HG02970 (cell line): ENCODE results near the gene LRRC23.
A peak's percentile ranks its signal among the peaks of the same experiment; 100 is the strongest.

Experiments used
- ATAC-seq: cut with Tn5 transposase; IDR thresholded peaks from one replicate; pipeline ENCODE4 v1.9.1; 2021; ENCODE audit warnings: mild to moderate bottlenecking, moderate library complexity, moderate number of reproducible peaks; ENCODE audit not compliant: unreplicated experiment, low FRiP score

Gene LRRC23

DNA sequence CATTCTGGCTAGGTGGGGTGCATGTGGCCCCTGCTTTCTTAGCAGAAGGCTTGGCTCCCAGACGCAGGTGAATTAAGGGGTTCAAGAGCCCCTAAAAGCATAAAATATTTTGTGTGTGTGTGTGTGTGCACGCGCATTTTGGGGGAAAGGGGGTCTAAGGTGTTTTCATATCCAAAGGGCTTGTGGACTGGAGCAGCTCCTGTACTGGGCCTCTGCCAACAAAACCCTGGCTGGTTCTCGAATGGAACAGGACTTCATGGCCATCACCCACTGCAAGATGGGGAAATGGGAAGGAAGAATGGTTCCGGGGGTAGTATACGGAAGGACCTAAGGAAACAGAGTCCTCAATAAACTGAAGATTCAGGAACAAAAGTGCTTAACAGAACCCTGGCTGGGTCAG is 19.2 kb downstream of the LRRC23 start:
- no peak for ATAC-seq

GRCh38 chr12:6925239-6925539 is 20.6 kb downstream of the LRRC23 start:
- no peak for ATAC-seq

DNA sequence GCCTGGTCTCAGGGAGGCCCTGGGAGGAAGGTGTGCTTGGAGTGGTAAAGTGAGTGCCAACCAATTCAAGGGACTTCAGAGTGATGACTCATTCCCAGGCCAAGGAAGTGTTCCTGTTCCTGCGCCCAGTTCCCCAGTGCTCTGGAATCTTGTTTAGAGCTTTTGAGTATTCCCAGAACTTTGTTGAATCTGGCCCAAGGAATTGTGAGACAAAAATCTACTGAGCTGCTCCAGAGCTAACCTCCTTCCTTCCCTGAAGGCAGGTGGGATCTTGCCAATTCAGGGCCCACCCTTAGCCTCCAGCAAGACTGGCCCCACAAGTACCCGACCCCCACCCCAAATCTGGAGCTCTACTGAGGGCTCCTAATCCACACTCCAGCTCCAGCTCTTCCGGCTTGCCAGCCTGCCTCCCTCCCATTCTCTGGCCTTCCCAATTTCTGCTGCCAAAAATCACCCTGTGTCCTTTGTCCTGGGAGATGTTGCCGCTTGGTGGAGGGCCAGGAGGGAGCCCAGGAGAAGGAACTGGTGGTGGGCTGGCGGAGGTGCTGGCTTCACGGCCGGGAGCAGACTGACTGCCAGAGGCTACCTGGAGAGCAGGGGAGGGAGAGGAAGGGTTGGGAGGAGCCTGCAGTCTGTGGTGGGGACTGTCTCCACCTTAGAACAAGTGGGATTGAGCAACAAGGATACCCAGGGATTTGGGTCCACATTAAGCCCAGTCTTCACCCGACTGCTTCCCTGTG is 21.1 kb downstream of the LRRC23 start:
- ATAC-seq: no peak

DNA sequence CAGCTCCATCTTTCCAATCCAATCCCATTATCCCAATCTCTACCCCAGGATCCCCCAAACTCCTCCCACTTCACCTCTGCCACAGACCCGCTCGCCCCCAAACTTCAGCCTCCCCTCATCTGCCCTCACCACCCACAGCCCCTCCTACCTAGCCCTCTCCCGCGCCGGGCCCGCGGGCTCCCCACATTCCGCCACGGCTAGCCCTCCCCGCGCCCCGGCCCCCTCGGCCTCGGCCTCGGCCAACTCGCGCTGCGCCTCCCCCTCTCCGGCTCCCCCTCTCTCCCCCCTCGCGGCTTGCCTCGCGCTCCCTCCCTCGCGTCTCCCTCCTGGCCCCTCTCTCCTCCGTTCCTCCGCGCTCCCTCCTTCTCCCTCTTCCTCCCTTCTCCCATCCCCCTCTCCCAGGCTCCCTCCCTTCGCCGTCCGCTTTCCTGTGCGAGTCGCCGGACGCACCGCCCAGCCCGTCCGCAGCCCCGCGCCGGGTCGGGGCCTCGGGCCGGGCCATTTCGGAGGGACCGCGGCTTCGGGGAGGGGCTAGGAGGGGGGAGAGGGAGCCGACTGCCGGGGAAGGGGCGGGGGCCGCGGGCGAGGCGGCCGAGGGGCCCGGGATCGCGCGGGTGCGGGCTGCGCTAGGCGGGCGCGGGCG is 22.9 kb downstream of the LRRC23 start, which contains the start of gene ATN1:
Gene ATN1, plus strand, starts transcription at position 581 of the 643 bp plus-strand sequence. CDS start 6,043 bp downstream, outside the sequence.
- no peak for ATAC-seq

GRCh38 chr12:6928022-6928702 is 23.5 kb downstream of the LRRC23 start:
- ATAC-seq: no peak

DNA sequence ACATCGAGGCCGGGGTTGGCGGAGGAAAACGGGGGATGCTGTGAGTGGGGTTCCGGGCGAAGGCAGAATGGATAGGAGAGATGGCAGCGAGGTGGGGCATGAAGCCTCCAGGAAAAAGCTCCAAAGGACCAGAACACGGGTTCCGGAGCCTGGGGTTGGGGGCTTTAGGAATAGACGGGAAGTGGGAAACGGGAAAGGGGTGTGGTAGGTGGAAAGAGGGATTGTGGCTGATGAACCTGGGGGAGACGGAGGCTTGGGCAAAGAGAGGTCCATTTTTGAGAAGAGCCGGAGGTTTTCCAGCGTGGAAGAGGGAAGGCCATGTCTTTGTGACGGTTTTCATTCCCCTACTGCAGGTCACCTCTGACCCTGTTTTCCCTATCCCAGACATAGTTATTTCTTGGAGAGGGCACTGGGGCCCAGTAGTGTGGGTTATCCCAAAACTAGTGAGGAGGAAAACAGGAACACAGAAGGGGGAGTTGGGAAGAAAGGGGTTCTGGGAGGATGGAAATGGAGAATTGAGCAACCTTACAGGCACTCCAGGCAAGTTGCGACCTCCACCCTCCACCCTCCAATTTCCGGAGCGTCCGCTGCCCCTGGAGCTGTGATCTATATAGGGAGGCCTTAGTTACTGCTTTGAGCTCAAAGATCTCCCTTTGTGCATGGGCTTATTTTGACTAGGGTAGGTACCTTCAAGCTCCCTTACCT is 24.2 kb downstream of the LRRC23 start:
- no peak for ATAC-seq

- no peak for ATAC-seq
These were observed 25.1 kb downstream of the LRRC23 start for GRCh38 chr12:6929466-6930452.

GRCh38 chr12:6932766-6933165 is 28.1 kb downstream of the LRRC23 start:
- ATAC-seq: no peak

DNA sequence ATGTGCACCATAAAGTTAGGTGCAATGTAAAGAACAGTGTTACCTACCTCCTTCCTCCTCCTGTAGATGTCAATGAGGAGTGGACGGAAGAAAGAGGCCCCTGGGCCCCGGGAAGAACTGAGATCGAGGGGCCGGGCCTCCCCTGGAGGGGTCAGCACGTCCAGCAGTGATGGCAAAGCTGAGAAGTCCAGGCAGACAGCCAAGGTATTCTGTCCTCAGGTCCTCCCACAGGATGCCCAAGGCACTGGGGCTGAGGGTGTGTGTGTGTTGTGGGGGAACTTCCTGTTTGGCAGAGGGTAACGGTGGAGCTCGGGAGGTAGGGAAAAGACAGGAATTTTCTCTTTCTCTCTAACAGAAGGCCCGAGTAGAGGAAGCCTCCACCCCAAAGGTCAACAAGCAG is 29.5 kb downstream of the LRRC23 start:
- no peak for ATAC-seq

DNA sequence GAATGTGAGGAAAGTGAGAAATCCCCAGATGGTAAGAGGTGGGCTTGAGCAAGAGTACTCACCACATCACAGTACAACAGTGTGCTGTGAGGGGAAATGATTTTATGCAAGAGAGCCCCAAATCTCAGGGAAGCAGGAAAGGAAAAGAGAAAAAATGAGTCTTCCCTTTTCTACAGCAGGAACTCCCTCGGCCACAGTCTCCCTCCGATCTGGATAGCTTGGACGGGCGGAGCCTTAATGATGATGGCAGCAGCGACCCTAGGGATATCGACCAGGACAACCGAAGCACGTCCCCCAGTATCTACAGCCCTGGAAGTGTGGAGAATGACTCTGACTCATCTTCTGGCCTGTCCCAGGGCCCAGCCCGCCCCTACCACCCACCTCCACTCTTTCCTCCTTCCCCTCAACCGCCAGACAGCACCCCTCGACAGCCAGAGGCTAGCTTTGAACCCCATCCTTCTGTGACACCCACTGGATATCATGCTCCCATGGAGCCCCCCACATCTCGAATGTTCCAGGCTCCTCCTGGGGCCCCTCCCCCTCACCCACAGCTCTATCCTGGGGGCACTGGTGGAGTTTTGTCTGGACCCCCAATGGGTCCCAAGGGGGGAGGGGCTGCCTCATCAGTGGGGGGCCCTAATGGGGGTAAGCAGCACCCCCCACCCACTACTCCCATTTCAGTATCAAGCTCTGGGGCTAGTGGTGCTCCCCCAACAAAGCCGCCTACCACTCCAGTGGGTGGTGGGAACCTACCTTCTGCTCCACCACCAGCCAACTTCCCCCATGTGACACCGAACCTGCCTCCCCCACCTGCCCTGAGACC is 31.0 kb downstream of the LRRC23 start:
- ATAC-seq: no peak

GRCh38 chr12:6936194-6936635 is 31.6 kb downstream of the LRRC23 start:
- no peak for ATAC-seq

GRCh38 chr12:6936636-6937480 is 32.2 kb downstream of the LRRC23 start:
- no peak for ATAC-seq

DNA sequence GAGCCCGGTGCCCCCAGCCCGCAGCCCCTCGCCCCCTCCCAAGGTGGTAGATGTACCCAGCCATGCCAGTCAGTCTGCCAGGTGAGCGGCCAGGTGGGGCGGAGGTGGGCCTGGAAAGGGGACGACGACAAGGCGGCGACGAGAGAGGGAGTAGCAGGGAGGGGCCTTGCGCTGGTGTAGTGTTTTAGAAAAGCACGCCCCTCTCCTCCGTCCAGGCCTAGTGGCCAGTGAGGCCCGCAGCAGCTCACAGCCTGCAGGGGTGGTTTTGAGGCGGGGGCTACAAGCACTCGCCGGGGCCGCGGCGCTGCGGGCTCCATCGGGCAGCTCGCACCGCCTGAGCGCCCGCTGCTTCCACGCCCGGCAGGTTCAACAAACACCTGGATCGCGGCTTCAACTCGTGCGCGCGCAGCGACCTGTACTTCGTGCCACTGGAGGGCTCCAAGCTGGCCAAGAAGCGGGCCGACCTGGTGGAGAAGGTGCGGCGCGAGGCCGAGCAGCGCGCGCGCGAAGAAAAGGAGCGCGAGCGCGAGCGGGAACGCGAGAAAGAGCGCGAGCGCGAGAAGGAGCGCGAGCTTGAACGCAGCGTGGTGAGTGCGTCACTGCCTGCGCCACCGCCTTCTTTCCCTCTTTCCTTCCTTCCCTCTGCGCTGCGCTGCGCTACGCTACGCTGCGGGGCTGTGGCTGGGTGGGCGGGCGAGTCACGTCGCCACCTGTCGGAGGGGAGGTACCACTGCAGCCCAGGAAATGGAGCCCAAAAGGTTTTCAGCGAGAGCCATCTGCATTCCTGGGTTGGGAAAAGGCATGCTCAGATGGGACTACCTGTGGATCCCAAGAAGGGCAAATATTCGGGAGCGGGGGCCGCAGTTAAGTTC is 33.1 kb downstream of the LRRC23 start:
- peak; percentile 83 for ATAC-seq

DNA sequence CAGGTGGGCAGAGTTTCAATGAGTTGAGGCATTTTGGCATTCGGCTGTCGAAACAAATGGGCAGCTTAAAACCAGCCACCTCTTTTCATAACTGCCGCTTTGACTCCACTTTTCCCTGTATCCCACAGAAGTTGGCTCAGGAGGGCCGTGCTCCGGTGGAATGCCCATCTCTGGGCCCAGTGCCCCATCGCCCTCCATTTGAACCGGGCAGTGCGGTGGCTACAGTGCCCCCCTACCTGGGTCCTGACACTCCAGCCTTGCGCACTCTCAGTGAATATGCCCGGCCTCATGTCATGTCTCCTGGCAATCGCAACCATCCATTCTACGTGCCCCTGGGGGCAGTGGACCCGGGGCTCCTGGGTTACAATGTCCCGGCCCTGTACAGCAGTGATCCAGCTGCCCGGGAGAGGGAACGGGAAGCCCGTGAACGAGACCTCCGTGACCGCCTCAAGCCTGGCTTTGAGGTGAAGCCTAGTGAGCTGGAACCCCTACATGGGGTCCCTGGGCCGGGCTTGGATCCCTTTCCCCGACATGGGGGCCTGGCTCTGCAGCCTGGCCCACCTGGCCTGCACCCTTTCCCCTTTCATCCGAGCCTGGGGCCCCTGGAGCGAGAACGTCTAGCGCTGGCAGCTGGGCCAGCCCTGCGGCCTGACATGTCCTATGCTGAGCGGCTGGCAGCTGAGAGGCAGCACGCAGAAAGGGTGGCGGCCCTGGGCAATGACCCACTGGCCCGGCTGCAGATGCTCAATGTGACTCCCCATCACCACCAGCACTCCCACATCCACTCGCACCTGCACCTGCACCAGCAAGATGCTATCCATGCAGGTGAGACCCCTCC is 34.0 kb downstream of the LRRC23 start:
- ATAC-seq: no peak

DNA sequence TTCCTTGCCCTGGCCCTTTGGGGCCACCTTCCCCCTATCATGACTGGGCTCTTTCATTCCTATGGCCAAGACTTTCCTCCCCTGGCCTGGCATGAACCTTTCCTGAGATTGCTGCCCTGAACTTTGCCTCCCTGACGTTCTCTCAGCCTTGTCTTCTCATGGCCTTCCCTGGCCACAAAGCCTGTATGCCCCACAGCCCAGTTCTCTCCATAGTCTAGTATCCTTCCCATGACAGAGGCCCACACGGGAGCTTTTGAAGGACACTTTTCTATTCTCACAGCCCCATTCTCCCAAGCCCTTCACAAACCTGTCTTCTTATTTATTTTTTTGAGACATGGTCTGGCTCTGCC is 34.5 kb downstream of the LRRC23 start:
- no peak for ATAC-seq

- ATAC-seq: no peak
These were observed 36.6 kb downstream of the LRRC23 start for GRCh38 chr12:6941267-6941666.
